ENCODE results near the gene GOSR2.

DNA sequence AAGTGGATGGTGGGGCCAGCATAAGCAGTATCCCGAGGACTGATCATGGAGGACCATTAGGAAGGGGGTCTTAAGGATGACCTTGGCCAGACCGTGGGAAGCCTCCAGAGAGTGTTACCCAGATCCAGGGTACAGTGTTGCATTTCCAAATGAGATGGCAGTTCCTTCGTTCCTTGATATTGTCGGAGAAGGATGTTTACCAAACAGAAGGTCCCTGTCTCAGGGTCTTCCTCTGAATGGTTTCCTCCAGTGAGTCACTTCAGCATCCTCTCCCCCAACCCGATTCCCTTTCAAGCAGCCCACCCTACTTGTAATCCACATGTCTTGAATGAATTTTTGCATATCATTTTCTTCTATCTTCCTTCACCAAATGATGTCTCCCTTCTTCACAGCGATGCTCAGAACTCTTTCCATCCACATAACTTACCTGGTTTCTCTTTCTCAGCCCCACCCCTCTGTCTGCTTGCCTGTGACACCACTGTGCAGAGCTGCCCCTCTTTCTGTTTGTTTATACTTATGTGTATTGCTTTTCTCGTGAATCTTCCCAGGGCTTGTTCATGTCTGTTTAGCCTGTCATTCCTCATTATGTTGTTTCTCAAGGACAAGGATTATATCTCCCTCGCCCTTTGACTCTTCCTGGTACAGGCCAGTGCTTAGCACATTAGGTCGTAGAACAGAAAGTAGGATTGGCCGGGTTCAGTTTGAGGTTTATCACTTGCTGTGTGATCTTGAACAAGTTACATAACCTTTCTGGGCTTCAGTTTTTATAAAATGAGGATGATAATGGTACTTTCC, 5.7 kb downstream of the GOSR2 start:
- TF ChIP-seq ZNF274 (IDR thresholded peaks at IDR 0.05; ENCODE audit: low read depth, low read length), result no peak
- no peak for TF ChIP-seq YY1 (IDR thresholded peaks at IDR 0.05; ENCODE audit: insufficient read depth, insufficient read length)
- no peak for TF ChIP-seq SUZ12 (IDR thresholded peaks at IDR 0.05; ENCODE audit: extremely low read depth, insufficient read depth, insufficient read length)
